Nephron (organoid): ENCODE measurements around the gene EGR1.
A peak's percentile ranks its signal among the peaks of the same experiment; 100 is the strongest.
"Not testable (repeated sequence)": the region's sequence is repeated elsewhere in the genome, so short reads cannot be mapped to it uniquely, and the experiment has no call there.

Experiments
- H3K27ac Mint-ChIP-seq, 3 experiments: 2 replicates each; pipeline ENCODE4 v1.8.0; 2020; ENCODE audit warnings: mixed read lengths in 3 of 3, mild to moderate bottlenecking in 2 of 3, moderate library complexity in 1 of 3
- H3K27me3 Mint-ChIP-seq: 2 replicates; pipeline ENCODE4 v1.8.0; 2021; ENCODE audit warnings: low read depth, mild to moderate bottlenecking, moderate library complexity, mixed read lengths
- H3K36me3 Mint-ChIP-seq: 2 replicates; pipeline ENCODE4 v1.8.0; 2020; ENCODE audit warnings: low read depth, mixed read lengths
- H3K4me1 Mint-ChIP-seq: 2 replicates; pipeline ENCODE4 v1.8.0; 2020; ENCODE audit warnings: mixed read lengths
- H3K4me3 Mint-ChIP-seq, 3 experiments: 2 replicates each; pipeline ENCODE4 v1.8.0; 2020; ENCODE audit warnings: mild to moderate bottlenecking in 3 of 3, mixed read lengths in 3 of 3, moderate library complexity in 2 of 3
- H3K9me3 Mint-ChIP-seq: 2 replicates; pipeline ENCODE4 v1.8.0; 2020; ENCODE audit warnings: mixed read lengths
- CTCF ChIP-seq, 3 experiments: fragments of 200-600 bp; sonication (generic); IDR thresholded peaks; one replicate each; pipeline ENCODE4 v1.5.0; 2021; ENCODE audit warnings: antibody characterized with exemption in 3 of 3; ENCODE audit not compliant: unreplicated experiment in 3 of 3

The EGR1 gene

DNA sequence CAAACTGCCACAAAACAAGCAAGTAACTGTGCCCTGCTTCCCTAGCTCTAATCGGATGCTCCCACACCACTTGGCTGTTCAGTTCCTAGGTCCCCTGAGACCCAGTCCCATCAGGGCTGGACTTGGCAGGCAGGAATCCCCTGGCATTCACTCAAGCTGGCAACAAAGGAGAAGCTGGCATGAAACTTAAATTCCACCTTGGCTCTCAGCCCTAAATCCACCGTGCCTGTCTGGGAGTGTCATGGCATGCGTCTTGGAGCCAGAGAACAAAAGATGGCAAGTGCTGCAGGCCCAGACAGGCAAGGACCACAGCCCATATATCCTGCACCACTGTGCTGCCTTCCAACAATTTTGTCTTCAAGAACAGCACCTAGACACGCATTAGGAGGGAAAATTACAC lies 39.5 kb downstream of the EGR1 start:
- Mint-ChIP-seq H3K27me3 (no peaks in the 10 kb centered on the region), H3K4me1 (peaks cover 11% of the 10 kb centered on the region)

GRCh38 chr5:138506370-138507306 lies 41.4 kb downstream of the EGR1 start:
- peak overlapping the region in 1 of 3 experiments; percentile 41 for H3K27ac Mint-ChIP-seq
- no peaks in the 10 kb centered on the region for H3K9me3 Mint-ChIP-seq
- H3K36me3 Mint-ChIP-seq, result peaks cover 36% of the 10 kb centered on the region
- peaks cover 11% of the 10 kb centered on the region for H3K4me1 Mint-ChIP-seq
- no peak for TF ChIP-seq CTCF (IDR thresholded peaks at IDR 0.05; ENCODE audit: unreplicated experiment in 3 of 3)
- H3K4me3 Mint-ChIP-seq, result no peak overlapping the region
- H3K27me3 Mint-ChIP-seq, result no peaks in the 10 kb centered on the region

More for the DNA sequence above, 39.5 kb downstream of the EGR1 start:
- H3K27ac Mint-ChIP-seq, result peak overlapping the region in 1 of 3 experiments; percentile 53
- no peaks in the 10 kb centered on the region for H3K9me3 Mint-ChIP-seq
- H3K4me3 Mint-ChIP-seq, result no peak overlapping the region
- peaks cover 20% of the 10 kb centered on the region for H3K36me3 Mint-ChIP-seq
- no peak for TF ChIP-seq CTCF (IDR thresholded peaks at IDR 0.05; ENCODE audit: unreplicated experiment in 3 of 3)

GRCh38 chr5:138507485-138507884 lies 42.2 kb downstream of the EGR1 start:
- not testable (repeated sequence) for H3K27me3 Mint-ChIP-seq, H3K4me3 Mint-ChIP-seq, H3K27ac Mint-ChIP-seq, H3K9me3 Mint-ChIP-seq
- Mint-ChIP-seq H3K4me1 (peaks cover 11% of the 10 kb centered on the region), H3K36me3 (peaks cover 40% of the 10 kb centered on the region)

GRCh38 chr5:138508958-138509357 lies 43.7 kb downstream of the EGR1 start:
- H3K4me1 Mint-ChIP-seq, result peaks cover 5% of the 10 kb centered on the region
- H3K36me3 Mint-ChIP-seq, result peaks cover 54% of the 10 kb centered on the region
- no peak overlapping the region for H3K4me3 Mint-ChIP-seq
- no peak for TF ChIP-seq CTCF (IDR thresholded peaks at IDR 0.05; ENCODE audit: unreplicated experiment in 3 of 3)
- H3K27me3 Mint-ChIP-seq, result no peaks in the 10 kb centered on the region
- H3K27ac Mint-ChIP-seq, result no peak overlapping the region
- no peaks in the 10 kb centered on the region for H3K9me3 Mint-ChIP-seq

DNA sequence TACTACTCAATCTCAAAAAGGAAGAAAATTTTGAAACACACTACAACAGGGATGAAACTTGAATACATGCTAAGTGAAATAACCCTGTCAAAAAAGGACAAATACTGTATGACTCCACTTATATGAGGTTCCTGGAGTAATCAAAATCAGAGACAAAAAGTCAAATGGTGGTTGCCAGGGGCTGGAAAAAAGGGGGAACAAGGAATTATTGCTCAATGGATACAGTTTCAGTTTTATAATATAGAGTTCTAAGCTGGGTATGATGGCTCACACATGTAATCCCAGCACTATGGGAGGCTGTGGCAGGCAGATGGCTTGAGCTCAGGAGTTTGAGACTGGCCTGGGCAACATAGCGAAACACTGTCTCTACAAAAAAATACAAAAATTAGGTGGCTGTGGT lies 48.7 kb downstream of the EGR1 start:
- Mint-ChIP-seq H3K9me3 (no peaks in the 10 kb centered on the region), H3K27me3 (no peaks in the 10 kb centered on the region), H3K4me3 (no peak overlapping the region), H3K36me3 (peaks cover 73% of the 10 kb centered on the region), H3K27ac (no peak overlapping the region), H3K4me1 (peaks cover 2% of the 10 kb centered on the region)
- no peak for TF ChIP-seq CTCF (IDR thresholded peaks at IDR 0.05; ENCODE audit: unreplicated experiment in 3 of 3)

DNA sequence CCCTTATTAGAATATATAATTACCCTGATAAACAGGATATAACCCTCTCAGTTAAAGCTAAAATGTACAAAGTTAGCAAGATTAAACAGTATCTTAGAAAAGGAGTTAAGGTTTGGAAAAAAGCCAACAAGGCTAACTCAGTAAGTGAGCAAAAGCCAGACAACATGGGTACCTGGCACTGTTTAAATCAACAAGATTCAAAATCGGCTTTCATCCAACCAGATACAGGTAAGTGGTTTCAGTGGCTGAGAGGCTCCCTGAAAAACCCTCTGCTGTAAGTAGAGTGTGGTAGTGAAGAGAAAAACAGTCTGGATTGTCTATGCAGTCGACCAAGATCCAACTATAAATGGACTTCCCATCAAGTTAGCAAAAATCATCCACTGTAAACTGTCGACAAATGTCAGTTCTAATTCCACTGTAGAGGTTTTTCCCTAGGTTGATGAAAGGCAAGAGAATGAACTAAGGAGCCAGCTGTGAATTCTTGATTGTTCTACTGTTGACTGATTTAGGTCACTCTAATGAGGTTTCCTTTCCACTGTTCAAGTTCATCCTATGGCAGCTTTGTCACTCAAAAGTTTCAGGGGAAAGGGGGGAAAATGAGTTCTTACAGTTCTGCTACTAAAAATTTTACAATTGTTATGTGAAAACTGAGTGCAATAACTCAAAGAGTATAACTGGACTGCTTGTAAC lies 50.4 kb downstream of the EGR1 start:
- Mint-ChIP-seq H3K27me3 (no peaks in the 10 kb centered on the region), H3K4me3 (no peak overlapping the region), H3K9me3 (no peaks in the 10 kb centered on the region), H3K27ac (no peak overlapping the region), H3K4me1 (no peaks in the 10 kb centered on the region), H3K36me3 (peaks cover 64% of the 10 kb centered on the region)
- TF ChIP-seq CTCF (IDR thresholded peaks at IDR 0.05; ENCODE audit: unreplicated experiment in 3 of 3), result no peak
